ENCODE results near the gene KAZN.

The KAZN gene

DNA sequence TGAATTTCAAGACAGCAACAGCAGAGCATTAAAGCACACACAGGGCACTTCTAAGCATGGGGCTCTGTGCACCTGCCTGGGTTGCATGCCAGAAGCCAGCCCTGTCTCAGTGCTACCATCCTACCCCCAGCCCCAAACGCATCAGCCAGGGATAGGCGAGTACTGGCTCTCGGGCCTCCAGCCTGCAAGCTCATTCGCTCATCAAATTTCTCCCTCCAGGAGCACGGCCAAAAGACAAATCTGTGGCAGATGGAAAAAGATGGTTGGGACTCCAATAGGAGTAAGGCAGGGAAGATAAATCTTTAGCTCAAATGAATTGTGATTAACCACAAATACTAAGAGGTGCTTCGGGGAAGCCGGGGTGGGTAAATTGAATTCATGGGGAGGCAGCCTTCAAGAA is 189.6 kb downstream of the KAZN start:
- no peak overlapping the region for H3K9ac ChIP-seq (ENCODE audit: low read length)
- H3K27me3 ChIP-seq (replicated peaks; ENCODE audit: insufficient read depth, low read length): no peaks in the 10 kb centered on the region
- H4K20me1 ChIP-seq (ENCODE audit: insufficient read depth, low read length): no peaks in the 10 kb centered on the region
- H3K79me2 ChIP-seq (ENCODE audit: low read length): no peaks in the 10 kb centered on the region
- H3K4me2 ChIP-seq (ENCODE audit: low read depth, low read length): no peak overlapping the region
- H3K4me3 ChIP-seq (ENCODE audit: low read length): no peak overlapping the region
- DNase-seq: no peak
- H3K9me2 ChIP-seq (replicated peaks; ENCODE audit: insufficient read depth, low read length): no peaks in the 10 kb centered on the region
- no peak for TF ChIP-seq EZH2 (optimal IDR thresholded peaks at IDR 0.05; ENCODE audit: low read depth, low read length)
- TF ChIP-seq, protein P1, sequence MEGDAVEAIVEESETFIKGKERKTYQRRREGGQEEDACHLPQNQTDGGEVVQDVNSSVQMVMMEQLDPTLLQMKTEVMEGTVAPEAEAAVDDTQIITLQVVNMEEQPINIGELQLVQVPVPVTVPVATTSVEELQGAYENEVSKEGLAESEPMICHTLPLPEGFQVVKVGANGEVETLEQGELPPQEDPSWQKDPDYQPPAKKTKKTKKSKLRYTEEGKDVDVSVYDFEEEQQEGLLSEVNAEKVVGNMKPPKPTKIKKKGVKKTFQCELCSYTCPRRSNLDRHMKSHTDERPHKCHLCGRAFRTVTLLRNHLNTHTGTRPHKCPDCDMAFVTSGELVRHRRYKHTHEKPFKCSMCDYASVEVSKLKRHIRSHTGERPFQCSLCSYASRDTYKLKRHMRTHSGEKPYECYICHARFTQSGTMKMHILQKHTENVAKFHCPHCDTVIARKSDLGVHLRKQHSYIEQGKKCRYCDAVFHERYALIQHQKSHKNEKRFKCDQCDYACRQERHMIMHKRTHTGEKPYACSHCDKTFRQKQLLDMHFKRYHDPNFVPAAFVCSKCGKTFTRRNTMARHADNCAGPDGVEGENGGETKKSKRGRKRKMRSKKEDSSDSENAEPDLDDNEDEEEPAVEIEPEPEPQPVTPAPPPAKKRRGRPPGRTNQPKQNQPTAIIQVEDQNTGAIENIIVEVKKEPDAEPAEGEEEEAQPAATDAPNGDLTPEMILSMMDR (IDR thresholded peaks at IDR 0.05; ENCODE audit: low read length): no peak
- no peak for TF ChIP-seq EZH2phosphoT487 (IDR thresholded peaks at IDR 0.05; ENCODE audit: low read length)
- H3K4me1 ChIP-seq (ENCODE audit: low read length): no peaks in the 10 kb centered on the region
- no peaks in the 10 kb centered on the region for H3K9me3 ChIP-seq (replicated peaks; ENCODE audit: insufficient read depth, low read length)
- no peaks in the 10 kb centered on the region for H3K36me3 ChIP-seq (replicated peaks; ENCODE audit: insufficient read depth, low read length)
- H3K27ac ChIP-seq (ENCODE audit: low read length): no peak overlapping the region
- H3F3A ChIP-seq (ENCODE audit: insufficient read depth, low read length): no peaks in the 10 kb centered on the region
- H2AFZ ChIP-seq (ENCODE audit: low read length): no peak overlapping the region

DNA sequence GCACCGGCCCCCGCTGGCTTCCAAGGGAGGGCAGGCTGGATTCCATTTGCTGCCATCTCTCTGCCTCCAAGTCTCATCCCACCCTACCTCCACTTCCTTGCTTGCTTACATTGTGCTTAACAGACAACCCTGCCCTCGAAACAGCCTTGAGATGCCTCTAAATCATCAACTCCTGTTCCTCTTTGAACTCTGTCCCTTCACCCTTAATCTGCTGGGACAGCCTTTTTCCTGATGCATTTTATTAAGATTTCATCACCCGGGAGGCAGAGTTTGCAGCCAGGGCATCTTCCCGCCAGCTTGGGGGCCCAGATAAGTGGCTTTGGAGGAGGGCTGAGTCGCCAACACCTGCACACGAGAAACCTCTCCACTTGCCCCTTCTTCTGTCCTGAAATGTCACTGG is 192.5 kb downstream of the KAZN start:
- TF ChIP-seq EZH2phosphoT487 (IDR thresholded peaks at IDR 0.05; ENCODE audit: low read length): no peak
- TF ChIP-seq EZH2 (optimal IDR thresholded peaks at IDR 0.05; ENCODE audit: low read depth, low read length): no peak
- TF ChIP-seq, protein P1 (IDR thresholded peaks at IDR 0.05; ENCODE audit: low read length): no peak
- Histone ChIP-seq H3K9me3 (replicated peaks; ENCODE audit: insufficient read depth, low read length) (no peaks in the 10 kb centered on the region), H3K9me2 (replicated peaks; ENCODE audit: insufficient read depth, low read length) (no peaks in the 10 kb centered on the region), H2AFZ (ENCODE audit: low read length) (no peak overlapping the region), H3K4me3 (ENCODE audit: low read length) (no peak overlapping the region), H4K20me1 (ENCODE audit: insufficient read depth, low read length) (no peaks in the 10 kb centered on the region), H3K27ac (ENCODE audit: low read length) (no peak overlapping the region), H3K4me2 (ENCODE audit: low read depth, low read length) (no peak overlapping the region), H3K27me3 (replicated peaks; ENCODE audit: insufficient read depth, low read length) (no peaks in the 10 kb centered on the region), H3K36me3 (replicated peaks; ENCODE audit: insufficient read depth, low read length) (no peaks in the 10 kb centered on the region), H3K4me1 (ENCODE audit: low read length) (no peaks in the 10 kb centered on the region), H3K9ac (ENCODE audit: low read length) (no peak overlapping the region), H3K79me2 (ENCODE audit: low read length) (no peaks in the 10 kb centered on the region), H3F3A (ENCODE audit: insufficient read depth, low read length) (no peaks in the 10 kb centered on the region)
- DNase-seq: no peak

DNA sequence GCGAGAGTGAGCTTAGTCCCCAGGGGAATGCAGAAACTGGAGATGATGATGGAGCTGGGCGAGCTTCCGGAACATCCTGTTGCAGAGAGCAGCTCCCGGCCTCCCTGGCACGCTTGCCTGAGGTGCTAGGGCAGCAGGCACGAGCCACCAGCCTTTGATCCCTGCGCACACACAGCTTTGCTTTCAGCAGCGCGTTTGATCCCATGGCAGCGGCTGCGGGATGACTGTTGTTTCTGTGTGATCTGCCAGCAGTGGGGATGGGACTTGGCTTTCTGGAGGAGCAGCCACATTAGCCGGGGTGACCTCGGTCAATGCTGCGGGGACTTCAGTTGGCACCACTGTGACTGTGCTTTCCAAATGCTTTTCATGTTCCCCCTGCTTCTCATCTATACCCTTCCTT is 193.2 kb downstream of the KAZN start:
- no peaks in the 10 kb centered on the region for H3K9me3 ChIP-seq (replicated peaks; ENCODE audit: insufficient read depth, low read length)
- H3K27ac ChIP-seq (ENCODE audit: low read length): no peak overlapping the region
- no peaks in the 10 kb centered on the region for H3K9me2 ChIP-seq (replicated peaks; ENCODE audit: insufficient read depth, low read length)
- no peaks in the 10 kb centered on the region for H3K27me3 ChIP-seq (replicated peaks; ENCODE audit: insufficient read depth, low read length)
- no peaks in the 10 kb centered on the region for H4K20me1 ChIP-seq (ENCODE audit: insufficient read depth, low read length)
- TF ChIP-seq, protein P1 (IDR thresholded peaks at IDR 0.05; ENCODE audit: low read length): no peak
- TF ChIP-seq EZH2phosphoT487 (IDR thresholded peaks at IDR 0.05; ENCODE audit: low read length) (no peak), EZH2 (optimal IDR thresholded peaks at IDR 0.05; ENCODE audit: low read depth, low read length) (no peak)
- no peaks in the 10 kb centered on the region for H3K36me3 ChIP-seq (replicated peaks; ENCODE audit: insufficient read depth, low read length)
- no peak overlapping the region for H3K4me2 ChIP-seq (ENCODE audit: low read depth, low read length)
- no peak overlapping the region for H3K4me3 ChIP-seq (ENCODE audit: low read length)
- H2AFZ ChIP-seq (ENCODE audit: low read length): no peak overlapping the region
- H3K4me1 ChIP-seq (ENCODE audit: low read length): no peaks in the 10 kb centered on the region
- DNase-seq: no peak
- no peaks in the 10 kb centered on the region for H3F3A ChIP-seq (ENCODE audit: insufficient read depth, low read length)
- H3K9ac ChIP-seq (ENCODE audit: low read length): no peak overlapping the region
- H3K79me2 ChIP-seq (ENCODE audit: low read length): no peaks in the 10 kb centered on the region

Data from MM.1S (cell line).